GM18517 (cell line): ENCODE measurements around the gene ATP8B4.

Experiments used
- ATAC-seq: cut with Tn5 transposase; IDR thresholded peaks from one replicate; pipeline ENCODE4 v1.9.1; 2021; ENCODE audit warnings: mild to moderate bottlenecking, moderate library complexity; ENCODE audit not compliant: unreplicated experiment

The ATP8B4 gene

GRCh38 chr15:50067254-50067653 lies 51.8 kb downstream of the ATP8B4 start:
- ATAC-seq: no peak

- no peak for ATAC-seq
These were observed 52.4 kb downstream of the ATP8B4 start for GRCh38 chr15:50066666-50067065.

GRCh38 chr15:50066202-50066601 lies 52.8 kb downstream of the ATP8B4 start:
- peak; percentile 76 for ATAC-seq

GRCh38 chr15:50065279-50065678 lies 53.8 kb downstream of the ATP8B4 start:
- ATAC-seq: no peak

- no peak for ATAC-seq
These were observed 54.4 kb downstream of the ATP8B4 start for GRCh38 chr15:50064673-50065072.

GRCh38 chr15:50063226-50063625 lies 55.8 kb downstream of the ATP8B4 start:
- ATAC-seq: no peak

- no peak for ATAC-seq
These were observed 57.5 kb downstream of the ATP8B4 start for GRCh38 chr15:50061503-50061902.

- no peak for ATAC-seq
These were observed 59.1 kb downstream of the ATP8B4 start for GRCh38 chr15:50059883-50060282.

GRCh38 chr15:50059203-50059772 lies 59.7 kb downstream of the ATP8B4 start:
- ATAC-seq: no peak

- no peak for ATAC-seq
These were observed 61.0 kb downstream of the ATP8B4 start for GRCh38 chr15:50057905-50058639.

GRCh38 chr15:50057196-50057595 lies 61.8 kb downstream of the ATP8B4 start:
- ATAC-seq: no peak

- ATAC-seq: no peak
These were observed 63.3 kb downstream of the ATP8B4 start for GRCh38 chr15:50055750-50056157.

GRCh38 chr15:50055332-50055731 lies 63.7 kb downstream of the ATP8B4 start:
- no peak for ATAC-seq

- ATAC-seq: no peak
These were observed 65.8 kb downstream of the ATP8B4 start for GRCh38 chr15:50053055-50053856.

- ATAC-seq: no peak
These were observed 67.1 kb downstream of the ATP8B4 start for GRCh38 chr15:50051811-50052419.

- no peak for ATAC-seq
These were observed 67.9 kb downstream of the ATP8B4 start for GRCh38 chr15:50050986-50051743.

- ATAC-seq: no peak
These were observed 69.2 kb downstream of the ATP8B4 start for GRCh38 chr15:50049871-50050270.

- no peak for ATAC-seq
These were observed 72.2 kb downstream of the ATP8B4 start for GRCh38 chr15:50046867-50047266.

GRCh38 chr15:50046159-50046558 lies 72.9 kb downstream of the ATP8B4 start:
- peak; percentile 70 for ATAC-seq

GRCh38 chr15:50044904-50045303 lies 74.1 kb downstream of the ATP8B4 start:
- ATAC-seq: no peak

- no peak for ATAC-seq
These were observed 74.6 kb downstream of the ATP8B4 start for GRCh38 chr15:50044406-50044805.
